ENCODE measurements around the gene IGFBPL1. TPM values are rescaled to one million over a fixed set of nuclear protein-coding genes. Genes with fewer than 3 reads are reported as not detected.

The IGFBPL1 gene
- total RNA-seq, 1 experiment from 2014 or later: not detected

GRCh38 chr9:38395653-38396370, 28.4 kb downstream of the IGFBPL1 start:
- H3F3A ChIP-seq (ENCODE audit: insufficient read depth, low read depth): no peaks in the 10 kb centered on the region
- no peak overlapping the region for H3K27ac ChIP-seq
- POLR2A ChIA-PET (ENCODE audit: unreplicated experiment): no interaction called here
- no peak for DNase-seq
- no peaks in the 10 kb centered on the region for H3K9me2 ChIP-seq (ENCODE audit: insufficient read depth)
- H3K27me3 ChIP-seq (ENCODE audit: insufficient read depth, low read depth): no peaks in the 10 kb centered on the region
- intact Hi-C loops (cut with micrococcal nuclease; ENCODE audit: unreplicated experiment): no loop called here
- H4K20me1 ChIP-seq (ENCODE audit: insufficient read depth): no peaks in the 10 kb centered on the region
- H3K79me2 ChIP-seq (ENCODE audit: low read depth): peaks cover 11% of the 10 kb centered on the region
- H3K4me2 ChIP-seq: no peak overlapping the region
- TF ChIP-seq, protein P1, sequence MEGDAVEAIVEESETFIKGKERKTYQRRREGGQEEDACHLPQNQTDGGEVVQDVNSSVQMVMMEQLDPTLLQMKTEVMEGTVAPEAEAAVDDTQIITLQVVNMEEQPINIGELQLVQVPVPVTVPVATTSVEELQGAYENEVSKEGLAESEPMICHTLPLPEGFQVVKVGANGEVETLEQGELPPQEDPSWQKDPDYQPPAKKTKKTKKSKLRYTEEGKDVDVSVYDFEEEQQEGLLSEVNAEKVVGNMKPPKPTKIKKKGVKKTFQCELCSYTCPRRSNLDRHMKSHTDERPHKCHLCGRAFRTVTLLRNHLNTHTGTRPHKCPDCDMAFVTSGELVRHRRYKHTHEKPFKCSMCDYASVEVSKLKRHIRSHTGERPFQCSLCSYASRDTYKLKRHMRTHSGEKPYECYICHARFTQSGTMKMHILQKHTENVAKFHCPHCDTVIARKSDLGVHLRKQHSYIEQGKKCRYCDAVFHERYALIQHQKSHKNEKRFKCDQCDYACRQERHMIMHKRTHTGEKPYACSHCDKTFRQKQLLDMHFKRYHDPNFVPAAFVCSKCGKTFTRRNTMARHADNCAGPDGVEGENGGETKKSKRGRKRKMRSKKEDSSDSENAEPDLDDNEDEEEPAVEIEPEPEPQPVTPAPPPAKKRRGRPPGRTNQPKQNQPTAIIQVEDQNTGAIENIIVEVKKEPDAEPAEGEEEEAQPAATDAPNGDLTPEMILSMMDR (conservative IDR thresholded peaks at IDR 0.05): no peak
- no peak overlapping the region for H3K4me3 ChIP-seq
- H3K4me1 ChIP-seq (replicated peaks; ENCODE audit: insufficient read depth): no peaks in the 10 kb centered on the region
- CTCF ChIA-PET: no interaction called here
- no TSS peak for BruUV-seq (replicated peaks)
- H3K36me3 ChIP-seq (ENCODE audit: low read depth): no peaks in the 10 kb centered on the region
- no peak overlapping the region for H2AFZ ChIP-seq
- no peaks in the 10 kb centered on the region for H3K9me3 ChIP-seq (ENCODE audit: insufficient read depth, low read depth)

GRCh38 chr9:38394416-38394815, 29.8 kb downstream of the IGFBPL1 start:
- no peak for DNase-seq
- POLR2A ChIA-PET (ENCODE audit: unreplicated experiment): no interaction called here
- no TSS peak for BruUV-seq (replicated peaks)
- CTCF ChIA-PET: no interaction called here
- no peak overlapping the region for H3K4me3 ChIP-seq
- no peak for TF ChIP-seq EZH2 (IDR thresholded peaks at IDR 0.05; ENCODE audit: low read depth)
- TF ChIP-seq, protein P1 (conservative IDR thresholded peaks at IDR 0.05): no peak
- no peaks in the 10 kb centered on the region for H3K9me2 ChIP-seq (ENCODE audit: insufficient read depth)
- no peak overlapping the region for H2AFZ ChIP-seq
- H3K79me2 ChIP-seq (ENCODE audit: low read depth): peaks cover 11% of the 10 kb centered on the region
- no peaks in the 10 kb centered on the region for H3K36me3 ChIP-seq (ENCODE audit: low read depth)
- no peaks in the 10 kb centered on the region for H3K27me3 ChIP-seq (ENCODE audit: insufficient read depth, low read depth)
- no peak overlapping the region for H3K27ac ChIP-seq
- intact Hi-C loops (cut with micrococcal nuclease; ENCODE audit: unreplicated experiment): no loop called here
- H3K4me2 ChIP-seq: no peak overlapping the region
- H3K9me3 ChIP-seq (ENCODE audit: insufficient read depth, low read depth): no peaks in the 10 kb centered on the region
- H3F3A ChIP-seq (ENCODE audit: insufficient read depth, low read depth): no peaks in the 10 kb centered on the region
- no peaks in the 10 kb centered on the region for H4K20me1 ChIP-seq (ENCODE audit: insufficient read depth)
- H3K4me1 ChIP-seq (replicated peaks; ENCODE audit: insufficient read depth): no peaks in the 10 kb centered on the region

DNA sequence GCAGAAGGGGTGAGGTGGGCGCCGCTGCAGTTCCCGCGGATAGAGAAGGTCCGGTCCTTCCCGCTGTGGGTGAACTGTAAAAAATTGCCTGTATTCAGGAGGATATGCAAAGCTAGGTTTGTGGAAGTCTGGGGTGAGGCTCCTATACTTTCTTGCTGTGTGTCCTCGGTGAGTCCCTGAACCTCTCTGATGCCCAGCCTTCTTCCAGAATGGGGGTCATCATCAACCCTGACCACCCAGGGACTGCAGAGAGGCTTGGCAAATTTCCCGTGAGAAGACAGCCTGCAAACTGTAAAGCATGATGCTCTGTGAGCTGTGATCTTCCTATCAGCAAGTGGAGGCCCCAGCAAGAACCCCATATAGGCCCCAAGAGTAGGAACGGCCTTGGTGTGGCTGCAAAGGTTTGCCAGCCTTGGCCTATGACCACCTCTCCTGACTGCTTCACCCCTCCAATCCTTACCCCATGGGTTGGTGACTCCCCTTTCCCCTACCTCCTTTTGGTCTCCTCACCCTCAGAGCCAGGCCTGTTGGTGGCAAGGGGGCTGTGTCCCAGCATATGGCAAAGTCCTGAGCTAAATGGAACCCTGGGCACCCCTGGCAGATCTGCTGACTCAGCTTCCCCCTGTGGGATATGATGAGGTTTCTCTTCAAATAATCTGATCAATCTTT, 31.0 kb downstream of the IGFBPL1 start:
- H3K27ac ChIP-seq: no peak overlapping the region
- no peaks in the 10 kb centered on the region for H4K20me1 ChIP-seq (ENCODE audit: insufficient read depth)
- ChIA-PET CTCF (interaction anchor here (0.6 kb wide), 1 partner anchor 480 kb away, joined by 3 read pairs; no protein-coding TSS in a partner anchor), POLR2A (ENCODE audit: unreplicated experiment) (interaction anchor here (0.6 to 0.7 kb wide), 2 partner anchors 29 to 315 kb away, joined by 3 to 4 read pairs; no protein-coding TSS in a partner anchor)
- H3K9me2 ChIP-seq (ENCODE audit: insufficient read depth): no peaks in the 10 kb centered on the region
- TSS peak; percentile 58 for BruUV-seq (replicated peaks)
- H2AFZ ChIP-seq: peak overlapping the region; percentile 92
- DNase-seq: no peak
- peak overlapping the region; percentile 81 for H3K4me2 ChIP-seq
- no peaks in the 10 kb centered on the region for H3K4me1 ChIP-seq (replicated peaks; ENCODE audit: insufficient read depth)
- H3K4me3 ChIP-seq: peak overlapping the region; percentile 88
- no peaks in the 10 kb centered on the region for H3F3A ChIP-seq (ENCODE audit: insufficient read depth, low read depth)
- H3K79me2 ChIP-seq (ENCODE audit: low read depth): peaks cover 11% of the 10 kb centered on the region
- H3K9me3 ChIP-seq (ENCODE audit: insufficient read depth, low read depth): no peaks in the 10 kb centered on the region
- intact Hi-C loops (cut with micrococcal nuclease; ENCODE audit: unreplicated experiment): no loop called here
- TF ChIP-seq, protein P1 (conservative IDR thresholded peaks at IDR 0.05): no peak
- TF ChIP-seq EZH2 (IDR thresholded peaks at IDR 0.05; ENCODE audit: low read depth): no peak
- H3K36me3 ChIP-seq (ENCODE audit: low read depth): no peaks in the 10 kb centered on the region
- H3K27me3 ChIP-seq (ENCODE audit: insufficient read depth, low read depth): no peaks in the 10 kb centered on the region

Measured in PC-9 (cell line).